IMR-90 (cell line): ENCODE results near the gene LYPD5. TPM values are rescaled to one million over a fixed set of nuclear protein-coding genes. Genes with fewer than 3 reads are reported as not detected.

Experiments
- ATAC-seq: fragments of 200-7000 bp; cut with Tn5 transposase; 2 replicates; pipeline ENCODE4 v1.9.1; 2020; ENCODE audit warnings: low read depth, mild to moderate bottlenecking, moderate library complexity
- BruUV-seq: library from RNA; stranded (reverse); fragments of 400-500 nt; replicated peaks from 2 replicates; lab custom pipeline; 2021; lab: Mats Ljungman, UMichigan
- CTCF ChIA-PET: fragments of 300-600 bp; formaldehyde crosslinking; extraction: SDS; loops from one replicate; lab custom pipeline; 2021; ENCODE audit warnings: antibody characterized with exemption; lab: Yijun Ruan, JAX
- POLR2A ChIA-PET: fragments of 300-600 bp; sonication (Branson Sonifier 250); formaldehyde crosslinking; loops from one replicate; lab custom pipeline; 2022; ENCODE audit warnings: antibody characterized with exemption; ENCODE audit not compliant: unreplicated experiment; lab: Charles Lee
- DNase-seq: peaks from one replicate; pipeline ENCODE4 v3.0.0; 2013
- H2AFZ ChIP-seq: replicated peaks from 2 replicates; pipeline ENCODE3; 2013; ENCODE audit warnings: low read length, mild to moderate bottlenecking; ENCODE audit not compliant: poor library complexity
- H2AK5ac ChIP-seq: 2 replicates; pipeline ENCODE4 v1.6.1; 2013; ENCODE audit warnings: low read depth, low read length, inconsistent platforms
- H2AK9ac ChIP-seq: replicated peaks from 2 replicates; pipeline ENCODE3; 2013; ENCODE audit warnings: mild to moderate bottlenecking, low read depth, low read length, moderate library complexity; ENCODE audit not compliant: poor library complexity
- H2BK120ac ChIP-seq: 2 replicates; pipeline ENCODE4 v1.6.1; 2013; ENCODE audit warnings: low read depth, low read length, inconsistent platforms
- H2BK15ac ChIP-seq: 3 replicates; pipeline ENCODE4 v1.6.1; 2013; ENCODE audit warnings: low read depth, low read length, inconsistent platforms
- H2BK20ac ChIP-seq: 2 replicates; pipeline ENCODE4 v1.6.1; 2013; ENCODE audit warnings: low read depth, mild to moderate bottlenecking, inconsistent platforms, low read length, moderate library complexity
- H2BK5ac ChIP-seq: 2 replicates; pipeline ENCODE4 v1.6.1; 2013; ENCODE audit warnings: mild to moderate bottlenecking, low read depth, low read length, inconsistent platforms; ENCODE audit not compliant: poor library complexity, severe bottlenecking
- H3K14ac ChIP-seq: replicated peaks from 2 replicates; pipeline ENCODE4 v1.6.1; 2013; ENCODE audit warnings: low read depth, low read length, inconsistent platforms
- H3K18ac ChIP-seq: 2 replicates; pipeline ENCODE4 v1.6.1; 2013; ENCODE audit warnings: low read depth, low read length, control low read depth
- H3K23ac ChIP-seq: 2 replicates; pipeline ENCODE4 v1.6.1; 2013; ENCODE audit warnings: low read depth, low read length, inconsistent platforms
- H3K27ac ChIP-seq: 2 replicates; pipeline ENCODE4 v1.5.1; 2013; ENCODE audit warnings: mild to moderate bottlenecking, control low read depth, low read length; ENCODE audit not compliant: insufficient read depth
- H3K27me3 ChIP-seq: 2 replicates; pipeline ENCODE4 v1.6.1; 2013; ENCODE audit warnings: low read length; ENCODE audit not compliant: control insufficient read depth, insufficient read depth
- H3K36me3 ChIP-seq: 2 replicates; pipeline ENCODE4 v1.6.1; 2013; ENCODE audit warnings: low read length, mixed read lengths; ENCODE audit not compliant: control insufficient read depth, insufficient read depth
- H3K4ac ChIP-seq: 2 replicates; pipeline ENCODE4 v1.6.1; 2013; ENCODE audit warnings: low read depth, low read length, inconsistent platforms
- H3K4me1 ChIP-seq: 2 replicates; pipeline ENCODE4 v1.6.1; 2013; ENCODE audit warnings: low read length, mixed read lengths; ENCODE audit not compliant: control insufficient read depth, insufficient read depth
- H3K4me2 ChIP-seq: 2 replicates; pipeline ENCODE4 v1.6.1; 2013; ENCODE audit warnings: low read depth, mild to moderate bottlenecking, control low read depth, low read length, moderate library complexity
- H3K4me3 ChIP-seq: 2 replicates; pipeline ENCODE4 v1.5.1; 2013; ENCODE audit warnings: low read depth, mild to moderate bottlenecking, control low read depth, low read length, moderate library complexity; ENCODE audit not compliant: insufficient read depth
- H3K56ac ChIP-seq: 2 replicates; pipeline ENCODE4 v1.6.1; 2013; ENCODE audit warnings: low read length, inconsistent platforms; ENCODE audit not compliant: insufficient read depth; ENCODE audit errors: extremely low read depth
- H3K79me1 ChIP-seq, 2 experiments: 2 replicates each; pipeline ENCODE4 v1.6.1; 2013; ENCODE audit warnings: low read length in 2 of 2, inconsistent platforms in 1 of 2, low read depth in 1 of 2
- H3K9ac ChIP-seq: 2 replicates; pipeline ENCODE4 v1.6.1; 2013; ENCODE audit warnings: low read depth, low read length, control low read depth
- H3K9me1 ChIP-seq: 2 replicates; pipeline ENCODE4 v1.6.1; 2013; ENCODE audit warnings: low read length, inconsistent platforms; ENCODE audit not compliant: insufficient read depth
- H3K9me3 ChIP-seq: 2 replicates; pipeline ENCODE4 v1.6.1; 2013; ENCODE audit warnings: low read length; ENCODE audit not compliant: control insufficient read depth, insufficient read depth
- H4K20me1 ChIP-seq: 2 replicates; pipeline ENCODE4 v1.6.1; 2013; ENCODE audit warnings: low read length, inconsistent platforms; ENCODE audit not compliant: insufficient read depth
- H4K5ac ChIP-seq: 2 replicates; pipeline ENCODE4 v1.6.1; 2013; ENCODE audit warnings: mild to moderate bottlenecking, low read depth, low read length, control low read depth
- H4K8ac ChIP-seq, 2 experiments: 2 replicates each; pipeline ENCODE4 v1.6.1; 2013; ENCODE audit warnings: low read depth in 2 of 2, low read length in 2 of 2, control low read depth in 1 of 2, inconsistent platforms in 1 of 2
- H4K91ac ChIP-seq: 2 replicates; pipeline ENCODE4 v1.6.1; 2013; ENCODE audit warnings: low read depth, low read length, inconsistent platforms; ENCODE audit not compliant: insufficient read depth
- BHLHE40 ChIP-seq: fragments of 150-350 bp; IDR thresholded peaks from 2 replicates; pipeline ENCODE4 v1.6.1; 2016; ENCODE audit warnings: mild to moderate bottlenecking, low read depth, low read length
- CEBPB ChIP-seq: IDR thresholded peaks from 2 replicates; pipeline ENCODE4 v1.6.1; 2012; ENCODE audit warnings: low read depth, low read length, improper control_type of control experiment
- CHD1 ChIP-seq: IDR thresholded peaks from 2 replicates; pipeline ENCODE4 v1.6.1; 2012; ENCODE audit warnings: low read depth, low read length, improper control_type of control experiment
- FOS ChIP-seq: fragments of 150-350 bp; IDR thresholded peaks from 2 replicates; pipeline ENCODE4 v1.6.1; 2016; ENCODE audit warnings: low read depth, low read length
- MAZ ChIP-seq: IDR thresholded peaks from 2 replicates; pipeline ENCODE4 v1.6.1; 2012; ENCODE audit warnings: low read depth, mild to moderate bottlenecking, low read length, improper control_type of control experiment, moderate library complexity, borderline replicate concordance
- MXI1 ChIP-seq: IDR thresholded peaks from 2 replicates; pipeline ENCODE4 v1.6.1; 2012; ENCODE audit warnings: low read depth, mild to moderate bottlenecking, low read length, moderate library complexity, borderline replicate concordance
- NFE2L2 ChIP-seq: fragments of 150-350 bp; IDR thresholded peaks from 2 replicates; pipeline ENCODE4 v1.6.1; 2016; ENCODE audit warnings: low read depth, mild to moderate bottlenecking, low read length
- POLR2A ChIP-seq: IDR thresholded peaks from 2 replicates; pipeline ENCODE4 v1.6.1; 2012; ENCODE audit warnings: mild to moderate bottlenecking, low read depth, low read length
- RAD21 ChIP-seq: IDR thresholded peaks from 2 replicates; pipeline ENCODE4 v1.6.1; 2012; ENCODE audit warnings: low read length, improper control_type of control experiment
- RCOR1 ChIP-seq: IDR thresholded peaks from 2 replicates; pipeline ENCODE4 v1.6.1; 2012; ENCODE audit warnings: mild to moderate bottlenecking, low read length, improper control_type of control experiment; ENCODE audit not compliant: insufficient replicate concordance
- RFX5 ChIP-seq: IDR thresholded peaks from 2 replicates; pipeline ENCODE4 v1.8.0; 2012; ENCODE audit warnings: low read depth, mild to moderate bottlenecking, low read length, moderate library complexity
- SMC3 ChIP-seq: fragments of 150-350 bp; IDR thresholded peaks from 2 replicates; pipeline ENCODE4 v1.6.1; 2016; ENCODE audit warnings: low read depth, mild to moderate bottlenecking, antibody characterized with exemption, low read length, moderate library complexity
- WGBS, 2 experiments: methylation state at CpG; one replicate each; pipeline versions ENCODE4 v1.1.5 to v1.1.7; 2013; ENCODE audit warnings: missing lambda C conversion rate in 2 of 2; ENCODE audit not compliant: insufficient read length in 1 of 2; ENCODE audit errors: extremely low coverage in 2 of 2; 5-methylcytosine and 5-hydroxymethylcytosine counted together
- dilution Hi-C: fragments of 300-500 bp; cut with HindIII; formaldehyde crosslinking; loops from one replicate; pipeline ENCODE4 v1.14.3; 2018; ENCODE audit warnings: low sequenced_read_pairs; ENCODE audit not compliant: unreplicated experiment
- in situ Hi-C: fragments of 300-500 bp; cut with MboI; formaldehyde crosslinking; loops from 3 replicates; pipeline ENCODE4 v1.14.3; 2019; ENCODE audit warnings: low sequenced_read_pairs, inconsistent platforms, mixed read lengths
- intact Hi-C: fragments of 100-400 bp; cut with micrococcal nuclease; formaldehyde crosslinking; loops from 2 replicates; pipeline ENCODE4 v1.10.0; 2022
- polyA plus RNA-seq, 3 experiments: library from polyadenylated mRNA; depleted of rRNA; stranded (reverse); fragments of >200 nt; gene quantifications; 2 replicates each; pipeline ENCODE4 v1.2.3, GENCODE V29; 2012; ENCODE audit warnings: low replicate concordance in 1 of 3
- total RNA-seq: library from RNA; depleted of rRNA; stranded (reverse); fragments of >200 nt; gene quantifications from 2 replicates; pipeline ENCODE4 v1.2.3, GENCODE V29; 2012
- TF ChIP-seq, protein P1 (sequence below): conservative IDR thresholded peaks from 2 replicates; pipeline ENCODE4 v1.5.1; 2012; ENCODE audit warnings: mild to moderate bottlenecking, low read depth, low read length, improper control_type of control experiment
- TF ChIP-seq, protein P2 (sequence below): fragments of 150-350 bp; IDR thresholded peaks from 2 replicates; pipeline ENCODE4 v1.6.1; 2016; ENCODE audit warnings: low read depth, mild to moderate bottlenecking, low read length, moderate library complexity, borderline replicate concordance
- TF ChIP-seq, protein P3 (sequence below): fragments of 150-350 bp; IDR thresholded peaks from 2 replicates; pipeline ENCODE4 v1.6.1; 2017; ENCODE audit warnings: mild to moderate bottlenecking, antibody characterized with exemption, low read length, low read depth

Gene LYPD5
- total and polyA plus RNA-seq, 2 of the 4 experiments (the other 2 are of a cell fraction) = 0.31 to 0.36 TPM

DNA sequence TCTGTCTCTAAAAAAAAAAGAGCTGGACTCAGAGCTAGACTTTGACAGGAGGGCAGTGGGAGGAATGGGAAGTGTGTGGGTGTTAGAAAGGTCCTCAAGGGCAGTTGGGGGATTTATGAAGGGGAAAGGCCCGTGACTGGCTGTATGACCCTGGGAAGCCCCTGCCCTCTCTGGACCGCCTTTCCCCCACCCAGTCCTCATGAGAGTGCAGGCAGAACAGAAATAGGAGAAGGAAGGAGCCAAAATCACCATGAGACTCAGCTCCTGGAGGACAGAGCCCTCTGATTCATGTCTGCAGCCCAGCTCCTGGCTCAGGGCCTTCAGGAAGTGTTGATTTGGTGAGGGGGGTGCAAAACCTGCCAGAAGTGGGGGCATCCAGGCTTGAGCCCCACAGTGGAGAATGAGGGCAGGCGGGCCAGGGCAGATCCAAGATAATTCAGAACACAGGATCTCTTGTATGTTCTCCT lies 38.7 kb downstream of the LYPD5 start:
- ChIA-PET CTCF (interaction anchor here (2.5 kb wide), 1 partner anchor 11 kb away, joined by 10 read pairs; no protein-coding TSS in a partner anchor), POLR2A (no interaction called here)
- intact Hi-C loops (no loop called here), dilution Hi-C loops (no loop called here), in situ Hi-C loops (no loop called here)
- Histone ChIP-seq H3K18ac (peak overlapping the region; percentile 28; the same call in 1 of the 2 replicates), H3K4ac (peak overlapping the region; percentile 65), H3K4me3 (no peak overlapping the region), H3K4me2 (no peak overlapping the region), H3K4me1 (peaks cover 19% of the 10 kb centered on the region), H2AK9ac (peak overlapping the region; percentile 65), H3K56ac (no peak overlapping the region), H4K5ac (peak overlapping the region; percentile 58; the same call in 1 of the 2 replicates), H3K79me1 (peaks cover 0 to 14% of the 10 kb centered on the region in 2 experiments; a peak in 2 of 4 replicates), H3K27me3 (no peaks in the 10 kb centered on the region), H2AK5ac (peak overlapping the region; percentile 91), H3K9me3 (no peaks in the 10 kb centered on the region), H2BK15ac (peak overlapping the region; percentile 27; the same call in 1 of the 3 replicates), H2AFZ (peak overlapping the region; percentile 83), H3K9ac (no peak overlapping the region), H2BK120ac (peak overlapping the region; percentile 84), H3K14ac (peak overlapping the region; percentile 38), H4K91ac (peak overlapping the region; percentile 57), H3K36me3 (no peaks in the 10 kb centered on the region), H2BK5ac (peak overlapping the region; percentile 75), H3K23ac (peak overlapping the region; percentile 11; the same call in 1 of the 2 replicates), H2BK20ac (peak overlapping the region; percentile 54), H4K8ac (peak overlapping the region in 1 of 2 experiments; percentile 72; a peak in 1 of 4 replicates), H3K9me1 (peaks cover 26% of the 10 kb centered on the region), H3K27ac (peak overlapping the region; percentile 14; the same call in 1 of the 2 replicates), H4K20me1 (no peaks in the 10 kb centered on the region)
- no CpG with 5 or more reads among the region's 3 CpGs for WGBS, 2 experiments
- TF ChIP-seq RCOR1 (no peak), SMC3 (no peak), POLR2A (no peak), RFX5 (no peak), RAD21 (no peak), CEBPB (no peak), FOS (no peak), MXI1 (no peak), BHLHE40 (no peak), CHD1 (no peak), MAZ (no peak), NFE2L2 (no peak)
- TF ChIP-seq, protein P1, sequence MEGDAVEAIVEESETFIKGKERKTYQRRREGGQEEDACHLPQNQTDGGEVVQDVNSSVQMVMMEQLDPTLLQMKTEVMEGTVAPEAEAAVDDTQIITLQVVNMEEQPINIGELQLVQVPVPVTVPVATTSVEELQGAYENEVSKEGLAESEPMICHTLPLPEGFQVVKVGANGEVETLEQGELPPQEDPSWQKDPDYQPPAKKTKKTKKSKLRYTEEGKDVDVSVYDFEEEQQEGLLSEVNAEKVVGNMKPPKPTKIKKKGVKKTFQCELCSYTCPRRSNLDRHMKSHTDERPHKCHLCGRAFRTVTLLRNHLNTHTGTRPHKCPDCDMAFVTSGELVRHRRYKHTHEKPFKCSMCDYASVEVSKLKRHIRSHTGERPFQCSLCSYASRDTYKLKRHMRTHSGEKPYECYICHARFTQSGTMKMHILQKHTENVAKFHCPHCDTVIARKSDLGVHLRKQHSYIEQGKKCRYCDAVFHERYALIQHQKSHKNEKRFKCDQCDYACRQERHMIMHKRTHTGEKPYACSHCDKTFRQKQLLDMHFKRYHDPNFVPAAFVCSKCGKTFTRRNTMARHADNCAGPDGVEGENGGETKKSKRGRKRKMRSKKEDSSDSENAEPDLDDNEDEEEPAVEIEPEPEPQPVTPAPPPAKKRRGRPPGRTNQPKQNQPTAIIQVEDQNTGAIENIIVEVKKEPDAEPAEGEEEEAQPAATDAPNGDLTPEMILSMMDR = no peak
- TF ChIP-seq, protein P2, sequence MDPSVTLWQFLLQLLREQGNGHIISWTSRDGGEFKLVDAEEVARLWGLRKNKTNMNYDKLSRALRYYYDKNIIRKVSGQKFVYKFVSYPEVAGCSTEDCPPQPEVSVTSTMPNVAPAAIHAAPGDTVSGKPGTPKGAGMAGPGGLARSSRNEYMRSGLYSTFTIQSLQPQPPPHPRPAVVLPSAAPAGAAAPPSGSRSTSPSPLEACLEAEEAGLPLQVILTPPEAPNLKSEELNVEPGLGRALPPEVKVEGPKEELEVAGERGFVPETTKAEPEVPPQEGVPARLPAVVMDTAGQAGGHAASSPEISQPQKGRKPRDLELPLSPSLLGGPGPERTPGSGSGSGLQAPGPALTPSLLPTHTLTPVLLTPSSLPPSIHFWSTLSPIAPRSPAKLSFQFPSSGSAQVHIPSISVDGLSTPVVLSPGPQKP = no peak
- TF ChIP-seq, protein P3, sequence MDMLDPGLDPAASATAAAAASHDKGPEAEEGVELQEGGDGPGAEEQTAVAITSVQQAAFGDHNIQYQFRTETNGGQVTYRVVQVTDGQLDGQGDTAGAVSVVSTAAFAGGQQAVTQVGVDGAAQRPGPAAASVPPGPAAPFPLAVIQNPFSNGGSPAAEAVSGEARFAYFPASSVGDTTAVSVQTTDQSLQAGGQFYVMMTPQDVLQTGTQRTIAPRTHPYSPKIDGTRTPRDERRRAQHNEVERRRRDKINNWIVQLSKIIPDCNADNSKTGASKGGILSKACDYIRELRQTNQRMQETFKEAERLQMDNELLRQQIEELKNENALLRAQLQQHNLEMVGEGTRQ = no peak
- DNase-seq (peak; percentile 45), ATAC-seq (no peak)
- BruUV-seq = no TSS peak
